HG03460 (cell line): ENCODE results near the gene PLEKHN1.

Source experiments
- ATAC-seq: cut with Tn5 transposase; IDR thresholded peaks from one replicate; pipeline ENCODE4 v1.9.1; 2021; ENCODE audit not compliant: unreplicated experiment

The PLEKHN1 gene

GRCh38 chr1:1023700-1024099 lies 57.4 kb downstream of the PLEKHN1 start:
- no peak for ATAC-seq

DNA sequence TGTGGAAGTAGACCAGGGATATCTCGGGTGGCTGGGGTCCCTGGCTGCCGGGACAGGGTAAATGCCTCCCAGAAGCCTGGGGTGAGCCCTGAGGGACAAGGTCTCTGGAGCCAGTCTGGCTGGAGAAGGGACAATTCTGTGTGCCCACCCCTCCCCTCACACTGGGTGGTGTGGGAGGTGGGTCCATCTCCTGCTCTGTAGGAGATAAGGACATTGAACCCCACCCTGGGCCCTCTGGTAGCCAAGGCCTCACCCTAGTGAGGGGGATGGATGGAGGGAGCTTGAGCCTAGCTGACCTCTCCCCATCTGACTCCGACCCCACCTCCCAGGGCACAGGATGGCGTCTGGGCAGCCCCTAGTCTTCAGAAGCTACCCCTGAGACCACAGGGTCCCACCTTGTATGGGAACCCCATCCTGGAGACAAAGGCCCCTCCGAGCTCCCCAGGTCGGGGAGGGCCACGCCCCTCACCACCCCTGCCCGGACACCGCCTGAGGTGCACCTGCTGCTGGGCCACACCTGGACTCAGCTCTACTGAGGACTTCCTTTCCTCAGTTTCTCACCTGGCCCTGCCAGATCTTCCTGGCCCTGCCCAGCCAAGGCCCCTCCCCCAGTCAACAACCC lies 58.0 kb downstream of the PLEKHN1 start:
- ATAC-seq, result no peak

DNA sequence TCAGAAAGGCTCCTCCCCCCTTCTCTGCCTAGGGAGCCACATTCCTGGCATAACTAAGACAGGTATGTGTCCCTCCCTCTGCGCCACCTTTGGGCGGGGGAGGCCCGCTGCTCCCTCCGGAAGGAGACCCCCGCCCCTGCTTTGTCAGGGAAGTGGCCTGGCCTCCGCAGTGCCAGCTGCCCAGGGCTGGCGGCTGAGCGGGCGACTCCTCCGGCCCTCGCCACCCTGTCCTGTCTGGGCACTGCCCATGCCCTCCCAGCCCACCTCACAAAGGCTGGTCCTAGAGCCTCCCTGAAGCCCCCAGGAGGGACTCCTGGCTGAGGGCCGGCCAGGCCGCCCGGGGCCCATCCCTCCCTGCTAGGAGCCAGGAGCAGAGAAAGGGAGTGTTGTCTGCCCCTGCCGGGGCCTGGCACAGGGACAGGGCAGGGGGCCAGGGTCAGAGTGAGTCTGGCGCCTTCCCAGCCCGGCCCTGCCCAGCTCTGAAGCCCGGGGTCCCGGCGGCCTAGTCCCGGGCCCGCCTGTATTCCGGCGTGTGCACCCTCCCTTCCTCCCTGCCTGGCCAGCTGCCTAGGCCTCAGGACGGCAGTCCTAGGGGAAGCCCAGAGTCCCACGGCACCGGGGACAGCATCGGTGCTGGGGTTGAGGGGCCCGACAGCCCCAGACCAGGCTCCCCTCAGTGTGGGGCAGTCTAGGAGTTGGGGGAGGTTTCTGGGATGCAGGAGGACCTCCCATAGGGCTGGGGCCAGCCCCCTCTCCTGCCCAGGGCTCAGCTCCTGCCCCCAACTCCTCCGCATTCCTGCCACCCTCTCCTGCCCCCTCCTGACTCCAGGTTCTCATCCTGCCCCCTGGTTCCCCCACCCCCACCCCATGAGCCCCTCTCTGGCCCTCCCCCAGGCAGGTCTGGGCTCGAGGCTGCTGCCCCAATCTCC lies 58.8 kb downstream of the PLEKHN1 start:
- ATAC-seq, result no peak
